HG02970 (cell line): Measurements from ENCODE around the gene NAA38.
A peak's percentile ranks its signal among the peaks of the same experiment; 100 is the strongest.

ENCODE experiments used
- ATAC-seq: cut with Tn5 transposase; IDR thresholded peaks from one replicate; pipeline ENCODE4 v1.9.1; 2021; ENCODE audit warnings: mild to moderate bottlenecking, moderate library complexity, moderate number of reproducible peaks; ENCODE audit not compliant: unreplicated experiment, low FRiP score

Gene NAA38

GRCh38 chr17:7856811-7857712 lies at the start of gene NAA38:
TSS of gene NAA38 (minus strand) at chr17:7857559. CDS start at chr17:7857463, 96 bp downstream.
- peak; percentile 82 for ATAC-seq

- no peak for ATAC-seq
Observed at GRCh38 chr17:7903154-7904103, 46.1 kb upstream of the NAA38 start.

GRCh38 chr17:7897773-7898172 lies 40.4 kb upstream of the NAA38 start:
- no peak for ATAC-seq

- ATAC-seq = no peak
Observed at GRCh38 chr17:7897090-7897489, 39.7 kb upstream of the NAA38 start.

GRCh38 chr17:7894866-7895265 lies 37.5 kb upstream of the NAA38 start:
- no peak for ATAC-seq

GRCh38 chr17:7894226-7894625 lies 36.9 kb upstream of the NAA38 start:
- ATAC-seq = no peak

- no peak for ATAC-seq
Observed at GRCh38 chr17:7893187-7893880, 36.0 kb upstream of the NAA38 start.

- ATAC-seq = no peak
Observed at GRCh38 chr17:7889166-7889955, 32.0 kb upstream of the NAA38 start.

- no peak for ATAC-seq
Observed at GRCh38 chr17:7888184-7888920, 31.0 kb upstream of the NAA38 start, which contains the start of gene CHD3. TSS of gene CHD3 (plus strand) at chr17:7888789. CDS start at chr17:7889001, 212 bp downstream.

- ATAC-seq = peak; percentile 36
Observed at GRCh38 chr17:7887482-7888183, 30.3 kb upstream of the NAA38 start.

GRCh38 chr17:7887038-7887481 lies 29.7 kb upstream of the NAA38 start:
- no peak for ATAC-seq

- ATAC-seq = no peak
Observed at GRCh38 chr17:7886227-7887037, 29.1 kb upstream of the NAA38 start.

GRCh38 chr17:7885367-7886226 lies 28.2 kb upstream of the NAA38 start:
- no peak for ATAC-seq

GRCh38 chr17:7884581-7885366 lies 27.4 kb upstream of the NAA38 start:
- no peak for ATAC-seq

GRCh38 chr17:7883781-7884386 lies 26.5 kb upstream of the NAA38 start:
- ATAC-seq = no peak
